B cell (primary cell): ENCODE data around the gene P2RX6.

Experiments used
- CTCF ChIP-seq: fragments of 200-600 bp; IDR thresholded peaks from one replicate; pipeline ENCODE4 v1.8.0; 2022; ENCODE audit warnings: antibody characterized with exemption, mild to moderate bottlenecking
- EZH2 ChIP-seq: IDR thresholded peaks from 2 replicates; pipeline ENCODE4 v1.6.1; 2012; ENCODE audit warnings: borderline replicate concordance, low read depth, mild to moderate bottlenecking, moderate library complexity, low read length; ENCODE audit not compliant: insufficient read depth, poor library complexity, severe bottlenecking

- TF ChIP-seq CTCF (no peak), EZH2 (no peak)
These were observed 30.1 kb downstream of the P2RX6 start for GRCh38 chr22:21044931-21045584.
